DMS114 treated with DMSO at 0.1 percent for 48 hours (cell line): ENCODE measurements around the gene NKX3-2.

Experiments
- DNase-seq: peaks from one replicate; lab custom pipeline; 2025; ENCODE audit not compliant: unreplicated experiment; lab: John Stamatoyannopoulos, UW

NKX3-2 gene

DNA sequence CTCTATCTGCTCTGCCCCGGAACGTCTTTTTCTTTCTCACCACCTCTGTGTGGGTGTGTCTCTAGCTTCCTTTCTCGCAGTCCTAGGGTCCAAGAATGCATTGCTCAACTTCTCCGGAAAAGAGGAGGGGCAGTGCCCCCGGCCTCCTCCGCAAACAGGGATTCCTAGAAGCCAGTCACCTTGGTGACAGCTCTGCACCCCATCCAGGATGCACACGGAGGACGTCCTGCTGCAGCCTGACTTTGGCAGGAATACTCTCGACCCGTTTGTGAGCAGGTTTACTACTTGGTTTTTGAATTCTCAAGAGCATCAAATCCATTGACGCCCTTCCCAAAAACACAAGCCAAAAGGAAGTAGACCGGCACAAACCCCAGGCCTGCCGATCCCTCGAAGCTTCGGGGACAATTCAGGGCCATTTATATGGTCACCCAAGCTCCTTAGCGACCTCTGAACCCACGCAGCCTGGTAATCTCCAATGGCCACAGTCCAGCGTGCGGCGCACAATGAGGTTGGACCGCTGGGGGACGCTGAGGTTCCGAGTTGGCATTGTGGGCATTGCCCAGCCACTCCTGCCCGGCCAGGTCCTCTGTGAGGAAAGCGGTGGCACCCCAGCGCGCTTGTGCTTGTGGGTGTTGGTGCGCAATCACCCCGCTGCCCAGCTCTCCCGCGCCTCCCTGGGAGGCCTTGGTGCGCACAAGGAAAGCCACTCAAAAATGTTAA, 9.8 kb downstream of the NKX3-2 start:
- no peak for DNase-seq

DNA sequence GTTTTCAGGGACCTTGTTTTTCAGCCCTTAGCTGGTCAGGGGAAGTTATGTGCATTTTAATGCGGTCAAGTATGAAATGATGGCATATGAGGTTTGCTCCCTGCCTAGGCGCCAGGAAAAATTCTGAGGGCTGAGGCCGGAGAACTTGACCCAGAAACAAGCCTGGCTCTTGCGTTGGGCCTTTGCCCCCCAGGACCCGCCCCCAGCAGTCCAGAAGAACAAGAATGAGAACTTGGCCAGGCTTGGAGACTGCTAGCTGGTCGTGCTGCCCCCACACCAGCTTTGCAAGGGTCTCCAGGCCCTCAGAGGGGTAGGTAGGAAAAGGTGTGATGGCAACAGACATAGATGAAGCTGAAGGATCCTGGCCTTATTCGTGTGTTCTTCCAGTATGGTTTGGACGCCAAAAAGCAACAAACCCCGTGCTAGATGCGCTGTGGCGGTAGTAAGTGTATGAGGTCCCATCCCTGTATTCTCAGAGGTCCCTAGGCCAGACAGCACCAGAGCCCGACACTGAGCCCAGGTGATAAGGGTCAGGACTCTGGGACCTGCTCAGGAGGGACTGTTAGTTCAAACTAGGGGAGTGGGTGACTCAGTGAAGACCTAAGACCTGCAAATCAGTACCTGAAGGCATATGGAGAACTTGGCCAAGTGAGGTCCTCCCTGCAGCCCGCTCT, 10.5 kb downstream of the NKX3-2 start:
- DNase-seq, result no peak

DNA sequence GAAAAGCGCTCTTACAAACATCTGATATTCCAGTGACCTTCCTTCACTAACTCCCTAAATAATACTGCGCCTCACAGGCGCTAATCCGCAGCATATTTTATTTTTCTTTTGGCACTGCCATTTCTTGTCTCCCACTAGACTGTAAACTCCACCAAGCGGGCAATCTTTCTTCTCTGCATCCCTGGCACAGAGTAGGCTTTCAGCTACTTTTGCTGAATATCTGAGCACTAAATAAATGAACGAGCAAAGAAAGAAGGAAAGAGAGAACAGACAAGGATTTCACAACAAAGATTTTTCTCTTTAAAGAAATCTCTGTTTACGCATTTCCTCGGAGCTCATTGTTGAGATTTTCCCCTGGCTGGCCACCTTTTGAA, 12.7 kb downstream of the NKX3-2 start:
- DNase-seq, result no peak

DNA sequence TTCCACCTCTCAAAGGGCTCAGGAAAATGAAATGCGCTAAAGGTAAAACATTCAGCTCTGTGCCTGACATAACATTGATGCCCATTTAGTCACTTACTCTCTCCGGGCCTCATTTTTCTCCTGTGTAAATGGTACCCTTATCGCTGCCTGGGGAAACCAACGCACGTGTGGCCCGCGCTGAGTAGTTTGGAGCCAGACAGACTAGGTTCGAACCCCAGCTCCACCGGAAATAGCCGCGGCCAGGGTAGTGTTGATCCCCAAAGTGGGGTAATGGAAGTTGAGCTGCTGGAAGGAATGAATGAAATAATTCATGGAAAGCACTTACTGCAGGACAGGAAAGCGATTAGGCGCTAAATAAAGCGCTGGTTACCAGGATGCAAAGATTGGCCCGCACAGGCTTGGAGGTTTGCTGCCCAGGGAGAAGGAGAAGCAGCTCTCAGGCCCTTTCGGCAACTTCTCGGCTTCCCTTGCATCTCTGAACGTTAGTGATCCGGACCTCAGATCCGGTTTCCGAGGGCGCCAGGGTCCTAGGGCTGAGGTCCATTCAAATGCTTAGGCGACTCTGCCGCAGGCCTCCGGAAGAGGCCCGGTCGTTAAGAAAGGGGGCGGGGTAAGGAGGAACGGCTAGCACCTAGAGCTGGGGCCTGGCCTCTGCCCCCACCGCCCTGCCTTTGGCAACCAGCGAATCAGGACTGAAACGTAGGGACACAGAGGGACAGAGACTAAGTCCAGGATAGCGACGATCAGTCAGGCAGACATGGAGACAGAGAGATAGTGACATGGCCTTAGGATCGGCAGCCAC, 13.3 kb downstream of the NKX3-2 start:
- no peak for DNase-seq

DNA sequence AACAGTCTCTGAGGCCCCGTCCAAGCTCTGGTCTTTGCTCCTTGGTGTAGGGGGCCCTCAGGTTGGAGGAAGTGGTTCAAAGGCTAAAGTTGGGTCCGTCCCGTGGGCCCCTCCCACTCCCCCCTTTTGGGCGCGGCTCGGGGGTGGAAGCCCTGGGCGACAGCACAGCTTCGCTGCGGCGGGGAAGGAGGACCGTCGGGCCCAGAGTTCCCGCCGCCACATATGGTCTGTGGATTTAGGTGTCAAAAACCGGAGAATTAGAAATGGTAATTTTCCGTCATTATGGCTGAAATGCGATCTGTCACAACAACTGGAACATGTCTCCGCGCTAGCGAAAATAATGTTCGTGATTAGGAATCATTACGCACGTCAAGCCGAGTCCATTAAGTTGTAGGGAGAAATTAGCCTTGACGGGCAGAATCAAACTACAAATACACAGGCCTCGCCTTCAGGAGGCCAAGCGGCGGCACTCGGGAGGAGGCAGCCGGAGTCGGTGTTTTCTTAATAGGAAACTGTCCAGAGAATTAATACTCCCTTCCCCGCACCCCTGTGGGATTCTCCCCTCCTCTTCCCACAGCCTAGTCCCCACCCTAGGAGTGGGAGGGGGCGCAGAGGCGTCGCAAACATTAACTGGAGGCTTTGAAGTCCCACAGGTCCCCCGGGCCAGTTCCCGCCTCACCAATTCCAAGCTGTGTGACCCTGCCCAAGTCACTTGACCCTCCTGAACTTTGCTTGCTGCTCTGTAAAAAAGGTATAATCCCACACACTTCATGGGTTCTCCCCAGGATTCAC, 15.0 kb downstream of the NKX3-2 start:
- no peak for DNase-seq

DNA sequence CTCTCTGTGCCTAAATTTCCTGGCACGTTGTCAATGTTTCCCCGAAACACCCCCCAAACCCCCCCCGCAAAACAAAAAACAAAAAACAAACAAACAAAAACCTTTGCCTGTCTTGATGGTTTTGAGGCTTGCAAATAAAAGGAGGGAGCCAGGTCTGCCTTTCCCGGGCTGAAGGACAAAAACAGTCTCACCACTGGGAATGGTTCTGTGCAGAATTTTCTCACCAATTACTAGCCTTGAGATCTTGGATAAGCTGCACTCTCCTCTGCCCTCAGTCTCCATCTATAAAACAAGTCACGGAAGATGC, 15.5 kb downstream of the NKX3-2 start:
- DNase-seq, result no peak

DNA sequence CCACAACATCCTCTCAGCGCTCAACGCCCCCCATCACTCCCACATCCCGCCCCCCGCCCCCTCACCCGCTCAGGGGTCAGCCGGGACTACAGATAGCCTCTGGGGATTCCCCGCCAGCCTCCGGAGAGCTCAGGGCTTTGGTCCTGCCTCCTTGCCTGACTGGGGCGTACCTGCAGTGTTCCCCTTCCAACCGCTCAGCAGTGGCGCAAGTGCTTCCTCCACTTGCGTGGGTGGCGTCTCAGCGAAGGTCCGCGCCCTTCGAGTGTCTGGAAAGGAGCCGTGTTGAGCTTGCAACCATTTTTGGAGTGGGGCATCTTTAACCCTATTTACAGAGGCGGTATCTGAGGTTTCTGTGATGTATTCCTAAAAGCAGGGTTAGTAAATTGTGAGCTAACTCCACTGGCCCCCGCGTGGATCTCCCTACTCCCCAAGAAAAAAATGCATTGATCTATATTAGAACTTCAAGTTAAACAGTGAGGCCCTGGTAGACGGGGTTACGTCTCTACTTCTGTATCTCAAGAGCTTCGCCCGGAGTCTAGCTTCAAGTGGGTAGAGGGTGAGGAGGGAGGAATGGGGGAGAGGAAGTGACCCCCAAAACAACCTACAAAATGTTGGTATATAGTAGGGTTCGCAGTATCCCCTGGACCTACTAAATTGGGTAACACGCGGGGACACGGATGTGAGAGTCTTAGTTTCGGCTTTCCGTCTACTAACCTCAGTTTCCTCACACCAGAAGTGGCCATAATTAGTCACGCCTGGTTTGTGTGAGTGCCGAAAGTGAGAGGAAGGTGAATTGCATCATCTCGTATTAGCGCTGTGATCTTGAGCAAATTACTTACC, 16.1 kb downstream of the NKX3-2 start:
- no peak for DNase-seq

DNA sequence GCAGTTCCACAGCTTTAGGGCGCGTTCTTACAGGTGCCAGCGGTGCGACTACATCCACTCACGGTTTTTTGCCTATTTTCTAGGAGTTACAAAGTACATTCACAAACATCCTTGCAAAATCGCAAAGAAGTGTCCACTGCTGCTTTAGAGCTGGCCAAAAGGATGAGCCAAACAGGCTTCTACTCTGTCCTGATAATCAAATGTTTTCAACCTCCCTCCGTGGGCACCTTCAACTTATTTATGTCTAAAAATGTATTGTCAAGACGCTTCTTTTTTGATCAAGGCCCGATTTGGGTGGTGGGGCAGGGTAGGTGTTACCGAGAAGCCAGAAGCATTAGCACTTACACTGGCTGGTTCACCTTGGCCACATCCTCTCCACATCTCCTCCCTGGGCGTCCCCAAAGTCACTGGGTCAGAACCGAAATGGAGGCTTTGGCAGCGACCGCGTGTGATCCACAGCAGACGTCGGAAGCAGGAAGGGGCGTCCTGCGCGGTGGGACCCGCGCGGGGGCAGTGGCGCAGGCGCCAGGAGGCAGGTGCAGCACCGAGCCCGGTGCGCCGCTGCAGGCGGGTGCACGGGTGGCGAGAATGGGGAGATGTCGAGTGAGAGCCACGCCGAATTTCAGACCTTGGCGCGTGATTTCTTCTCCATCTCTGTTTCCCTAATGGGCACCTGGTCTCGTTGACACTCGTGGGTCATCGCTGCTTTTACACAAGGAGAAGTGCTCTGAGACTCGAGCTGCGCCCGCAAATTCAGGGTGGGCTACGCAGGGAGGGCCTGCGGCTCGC, 16.9 kb downstream of the NKX3-2 start:
- DNase-seq, result no peak

DNA sequence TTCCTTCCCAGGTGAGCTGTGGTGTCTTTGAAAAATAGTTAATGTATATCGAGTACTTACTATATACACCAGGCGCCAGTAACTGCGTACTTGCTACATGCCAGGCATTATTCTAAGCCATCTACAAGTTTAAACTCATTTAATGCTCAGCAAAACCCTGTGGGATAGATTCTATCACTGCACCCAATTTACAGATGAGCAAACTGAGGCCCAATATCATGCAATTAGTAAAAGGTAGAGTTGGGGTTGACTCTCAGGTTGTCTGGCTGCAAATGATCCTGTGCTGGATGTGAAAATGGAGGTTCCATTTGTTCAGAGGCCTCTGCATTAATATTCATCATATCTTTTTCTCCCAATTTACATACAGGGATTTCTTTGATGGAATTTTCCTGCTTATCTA, 17.6 kb downstream of the NKX3-2 start:
- DNase-seq, result no peak

DNA sequence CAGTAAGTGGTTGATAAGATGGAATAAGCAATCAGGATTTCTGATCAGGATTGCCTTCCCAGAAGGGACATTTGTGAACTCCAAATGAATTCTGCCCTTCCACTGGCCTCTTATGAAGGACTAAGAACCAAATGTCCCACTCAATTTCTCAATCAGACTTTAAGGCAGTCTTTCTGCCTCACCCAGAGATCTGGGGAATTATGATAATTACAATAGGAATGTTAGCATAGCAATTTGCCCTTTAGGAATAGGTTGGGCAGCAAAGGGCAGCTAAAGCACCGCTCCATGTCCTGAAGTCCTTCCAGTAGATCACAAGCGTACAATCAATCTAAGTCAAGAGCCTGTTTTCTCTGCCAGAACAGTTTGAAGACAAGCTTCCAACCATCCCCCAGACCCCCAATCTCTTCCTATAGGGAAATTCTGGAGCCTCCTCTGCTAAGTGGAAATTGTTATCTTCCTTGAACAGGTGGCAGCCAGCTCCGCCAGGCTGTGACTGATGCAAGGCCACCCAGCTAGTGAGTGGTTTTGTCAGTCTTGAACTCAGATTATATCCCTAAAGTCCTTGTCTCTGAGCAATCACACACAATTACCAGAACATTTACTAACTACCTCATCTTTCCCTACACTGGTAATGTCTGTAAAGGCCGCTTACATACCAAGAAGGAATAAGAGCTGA, 18.6 kb downstream of the NKX3-2 start:
- no peak for DNase-seq

DNA sequence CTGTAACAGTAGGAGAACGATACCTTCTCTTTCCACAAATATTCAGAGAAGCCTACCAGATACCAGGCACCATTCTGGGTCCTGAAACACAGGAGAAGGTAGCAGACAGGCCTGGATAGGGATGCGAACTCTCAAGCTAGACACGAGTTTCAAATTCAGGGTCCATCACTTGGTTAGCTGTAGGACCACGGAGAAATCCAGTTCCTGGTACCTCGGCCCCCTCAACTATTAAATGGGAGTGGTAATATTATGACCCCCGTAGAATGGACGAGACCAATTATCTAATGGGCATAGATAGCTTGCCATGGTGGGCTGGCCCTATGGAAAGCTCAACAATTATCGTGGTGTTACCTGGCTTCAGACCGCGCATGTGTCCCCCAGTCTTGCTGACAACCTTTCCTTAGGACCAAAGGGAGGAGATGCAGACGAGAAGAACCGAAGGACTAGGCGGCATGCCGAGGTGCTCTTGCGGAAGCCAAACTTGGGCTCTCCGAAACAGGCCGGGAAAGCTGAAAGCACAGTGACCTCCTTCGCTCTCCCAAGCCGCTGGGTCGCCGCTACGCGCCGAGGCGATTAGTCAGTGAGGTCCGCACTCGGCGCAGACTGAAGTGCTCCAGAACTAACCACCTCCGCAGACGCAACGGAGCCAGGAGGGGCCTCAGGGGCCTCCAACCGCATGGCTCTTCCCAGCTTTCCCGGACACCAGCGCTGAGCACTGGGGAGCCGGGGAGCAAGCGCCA, 19.6 kb downstream of the NKX3-2 start:
- DNase-seq, result no peak

DNA sequence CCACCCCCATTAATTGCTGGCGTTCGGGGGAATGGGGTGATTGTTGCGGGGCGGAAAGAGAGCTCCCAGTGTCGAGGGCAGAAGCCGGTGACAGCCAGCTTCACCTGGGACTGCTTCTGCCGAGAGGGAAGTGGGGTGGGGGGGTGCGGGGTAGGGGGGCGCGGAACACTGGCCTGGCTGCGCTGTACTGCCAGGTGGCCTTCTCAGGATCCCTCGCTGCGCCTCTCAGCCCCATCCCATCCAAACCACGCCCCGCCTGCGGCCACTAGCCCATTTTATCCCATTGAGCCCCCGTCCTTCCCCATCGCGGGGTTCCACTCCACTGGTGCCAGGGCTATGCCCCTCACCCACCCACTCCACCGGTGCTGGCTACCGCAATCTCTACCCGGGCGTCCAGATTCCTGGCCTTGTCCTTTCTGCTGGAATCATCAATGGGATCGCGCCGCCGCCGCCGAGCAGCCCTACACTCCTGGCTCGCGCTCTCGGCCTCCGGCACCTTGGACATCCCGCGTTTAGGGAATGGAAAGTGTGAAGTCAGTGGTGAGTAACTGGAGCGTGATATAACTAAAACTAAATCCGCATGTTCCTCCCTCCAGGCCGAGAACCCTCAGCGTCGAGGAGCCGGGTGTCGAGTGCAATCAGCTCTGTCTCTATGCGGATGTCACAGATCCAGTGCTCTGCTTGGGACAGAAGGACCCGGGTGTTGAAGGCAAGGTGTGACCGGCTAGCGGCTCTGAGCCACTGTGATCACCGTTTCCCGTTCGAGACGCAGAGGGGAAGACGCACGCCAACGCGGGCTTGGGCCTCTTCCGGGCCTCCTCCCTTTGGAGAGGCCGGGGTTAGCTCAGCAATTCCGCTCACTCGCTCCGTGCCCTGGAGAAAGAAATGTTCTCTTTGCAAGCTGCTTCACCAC, 20.5 kb downstream of the NKX3-2 start:
- no peak for DNase-seq

DNA sequence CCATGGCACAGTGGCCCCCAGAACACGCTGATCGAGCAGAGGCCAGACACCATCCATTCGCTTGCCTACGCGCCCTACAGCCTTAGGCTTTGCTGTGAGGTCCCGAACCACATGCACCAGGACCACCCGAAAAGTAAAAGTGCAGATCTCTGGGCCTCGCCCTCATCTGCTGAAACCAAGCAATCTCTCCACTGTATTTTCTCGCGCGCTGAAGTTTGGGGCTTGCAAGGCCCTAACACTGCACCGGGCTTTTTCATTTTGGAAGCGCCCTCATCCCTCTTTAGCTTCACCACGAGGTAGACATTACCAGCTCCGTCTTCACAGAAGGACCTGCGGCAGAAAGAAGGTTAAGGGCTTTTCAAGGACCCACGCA, 21.2 kb downstream of the NKX3-2 start:
- no peak for DNase-seq

DNA sequence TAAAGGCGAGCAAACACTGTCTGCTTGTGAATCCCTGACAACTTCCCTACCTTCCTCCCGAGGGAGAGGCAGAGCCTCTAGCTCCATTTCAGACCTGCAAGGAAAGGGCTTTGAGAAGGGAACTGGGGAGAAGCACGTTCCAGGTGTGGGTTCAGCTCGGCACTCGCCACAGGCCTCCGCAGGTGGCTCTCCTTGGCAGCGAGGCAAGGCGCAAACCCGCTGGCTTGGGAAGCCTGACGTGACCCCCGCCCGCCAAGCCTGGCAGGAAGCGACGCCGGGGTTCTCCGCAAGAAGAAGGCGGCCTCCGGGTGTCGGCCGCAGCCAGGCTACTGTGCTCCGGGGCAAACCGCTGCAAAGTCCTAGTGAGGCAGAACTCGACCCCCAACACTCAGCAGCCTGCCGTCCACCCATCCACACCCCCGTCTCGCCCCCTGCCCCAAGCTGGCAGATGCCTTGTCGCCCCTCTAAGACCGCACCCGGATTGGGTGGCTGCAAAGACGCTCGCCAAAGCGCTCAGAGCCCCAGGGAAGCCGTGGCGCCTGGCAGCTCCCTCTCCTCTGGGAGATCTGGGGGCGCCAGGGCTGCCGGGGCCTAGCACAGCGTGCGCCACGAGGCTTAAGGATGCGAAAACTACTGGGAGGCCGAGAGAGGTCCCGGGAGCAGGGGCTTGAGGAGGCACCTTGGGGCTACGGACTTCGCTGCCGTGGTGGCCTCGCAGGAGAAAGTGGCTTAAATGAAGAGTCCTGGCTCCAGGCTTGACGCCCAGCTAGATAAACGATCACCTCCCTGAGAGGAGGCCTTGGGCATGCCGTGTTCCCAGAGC, 21.8 kb downstream of the NKX3-2 start:
- DNase-seq, result no peak

DNA sequence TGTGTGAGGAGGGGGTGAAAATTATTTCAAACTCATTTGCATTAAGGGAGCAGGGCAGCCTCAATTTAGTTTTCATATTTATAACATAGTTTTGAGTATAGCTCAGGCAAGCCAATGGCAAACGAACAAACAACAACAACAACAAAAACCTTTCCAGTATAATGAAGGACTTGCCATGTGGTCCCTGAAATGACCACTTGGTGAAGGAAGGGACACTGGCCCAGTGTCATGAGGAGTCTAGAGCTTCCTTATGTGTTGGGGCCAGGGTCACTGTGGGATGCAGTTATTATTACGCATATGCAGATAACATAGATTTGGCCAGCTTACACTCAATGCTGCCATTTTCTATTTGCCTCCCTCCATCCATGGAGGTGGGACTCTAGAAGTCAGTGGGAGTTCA, 23.3 kb downstream of the NKX3-2 start:
- DNase-seq, result no peak

DNA sequence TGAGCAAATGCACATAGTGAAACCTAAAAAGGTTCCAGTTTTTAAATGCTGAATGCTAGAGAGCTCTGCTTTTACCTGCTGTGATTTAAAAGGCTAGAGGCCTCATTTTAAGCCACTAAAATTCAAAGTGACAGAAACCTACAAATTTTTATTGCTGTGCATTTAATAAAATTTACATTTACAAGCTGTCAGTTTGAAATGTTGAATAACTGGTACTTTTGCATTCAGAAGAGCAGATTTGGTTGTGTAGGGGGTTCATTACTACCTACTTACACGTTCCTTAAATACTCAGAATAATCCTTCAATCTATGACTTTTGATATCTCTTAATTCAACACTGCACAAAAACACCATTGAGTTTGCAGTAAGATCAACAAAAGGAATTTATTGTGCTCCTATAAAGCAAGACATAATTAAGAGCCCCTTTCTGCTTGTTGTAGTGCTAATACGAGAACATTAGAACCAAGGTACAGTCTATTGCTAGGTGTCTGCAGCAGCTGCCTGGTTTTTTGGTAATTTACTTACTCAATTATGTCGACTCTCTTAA, 27.9 kb downstream of the NKX3-2 start:
- no peak for DNase-seq
